OCI-LY1 (cell line): ENCODE measurements around the gene RPA1.

Source experiments
- CTCF ChIP-seq: fragments of 200-600 bp; sonication (generic), shearing (Covaris generic); IDR thresholded peaks from 2 replicates; pipeline ENCODE4 v1.5.1; 2017; ENCODE audit warnings: mild to moderate bottlenecking, antibody characterized with exemption, low read length, moderate library complexity, mixed read lengths
- EZH2 ChIP-seq: fragments of 200-600 bp; sonication (generic), shearing (Covaris generic); IDR thresholded peaks from 2 replicates; pipeline ENCODE4 v1.8.0; 2017; ENCODE audit warnings: borderline replicate concordance, mixed run types, mild to moderate bottlenecking, antibody characterized with exemption, low read length, moderate library complexity, mixed read lengths

GRCh38 chr17:1930337-1930645 is 100.5 kb downstream of the RPA1 start:
- TF ChIP-seq CTCF, result no peak
- TF ChIP-seq EZH2, result no peak
